Astrocyte (in vitro differentiated cells and primary cell): ENCODE results near the gene CDC37L1.

Experiments
- EZH2 ChIP-seq: IDR thresholded peaks from 2 replicates; pipeline ENCODE4 v1.6.1; 2012; ENCODE audit warnings: mild to moderate bottlenecking, low read length, inconsistent platforms; ENCODE audit not compliant: insufficient read depth
- TF ChIP-seq, protein P1 (sequence below): IDR thresholded peaks from 2 replicates; pipeline ENCODE4 v1.5.1; 2011; ENCODE audit warnings: low read depth, mild to moderate bottlenecking, inconsistent platforms, low read length, moderate library complexity; ENCODE audit not compliant: insufficient read depth

DNA sequence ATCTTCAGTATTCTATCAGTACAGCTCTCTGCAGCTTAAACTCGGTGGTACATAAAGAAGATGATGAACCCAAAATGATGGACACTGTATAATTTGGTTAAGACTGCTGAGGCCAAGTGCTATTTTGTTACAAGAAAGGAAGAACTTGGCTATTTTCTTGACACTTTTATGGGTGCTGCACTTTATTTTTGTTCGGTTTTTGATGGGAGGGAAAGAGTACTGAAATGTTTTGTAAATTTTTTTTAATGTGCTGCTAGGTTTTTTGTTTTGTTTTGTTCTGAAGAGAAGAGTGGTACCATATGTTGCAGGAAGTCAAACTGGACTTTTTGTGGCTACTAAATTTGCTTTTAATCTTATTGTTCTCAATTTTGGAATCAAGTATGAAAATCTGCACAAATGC is 26.7 kb downstream of the CDC37L1 start:
- TF ChIP-seq, protein P1, sequence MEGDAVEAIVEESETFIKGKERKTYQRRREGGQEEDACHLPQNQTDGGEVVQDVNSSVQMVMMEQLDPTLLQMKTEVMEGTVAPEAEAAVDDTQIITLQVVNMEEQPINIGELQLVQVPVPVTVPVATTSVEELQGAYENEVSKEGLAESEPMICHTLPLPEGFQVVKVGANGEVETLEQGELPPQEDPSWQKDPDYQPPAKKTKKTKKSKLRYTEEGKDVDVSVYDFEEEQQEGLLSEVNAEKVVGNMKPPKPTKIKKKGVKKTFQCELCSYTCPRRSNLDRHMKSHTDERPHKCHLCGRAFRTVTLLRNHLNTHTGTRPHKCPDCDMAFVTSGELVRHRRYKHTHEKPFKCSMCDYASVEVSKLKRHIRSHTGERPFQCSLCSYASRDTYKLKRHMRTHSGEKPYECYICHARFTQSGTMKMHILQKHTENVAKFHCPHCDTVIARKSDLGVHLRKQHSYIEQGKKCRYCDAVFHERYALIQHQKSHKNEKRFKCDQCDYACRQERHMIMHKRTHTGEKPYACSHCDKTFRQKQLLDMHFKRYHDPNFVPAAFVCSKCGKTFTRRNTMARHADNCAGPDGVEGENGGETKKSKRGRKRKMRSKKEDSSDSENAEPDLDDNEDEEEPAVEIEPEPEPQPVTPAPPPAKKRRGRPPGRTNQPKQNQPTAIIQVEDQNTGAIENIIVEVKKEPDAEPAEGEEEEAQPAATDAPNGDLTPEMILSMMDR = no peak
- TF ChIP-seq EZH2 = no peak
